Prostate gland (tissue), 2 donors: ENCODE results near the gene HECA. TPM values are rescaled to one million over a fixed set of nuclear protein-coding genes. Genes with fewer than 3 reads are reported as not detected.
"Not testable (repeated sequence)": the region's sequence is repeated elsewhere in the genome, so short reads cannot be mapped to it uniquely, and the experiment has no call there.

Experiments used
- DNase-seq: peaks from one replicate; pipeline ENCODE4 v3.0.0-alpha.2; 2019; ENCODE audit warnings: low spot score
- H3K27ac ChIP-seq, 2 donors: fragments of 200-600 bp; sonication (generic); 2 replicates each; pipeline ENCODE4 v1.5.1; 2017 to 2019
- H3K27me3 ChIP-seq: fragments of 200-600 bp; sonication (generic); replicated peaks from 2 replicates; pipeline ENCODE4 v1.5.1; 2019; ENCODE audit not compliant: insufficient read depth
- H3K36me3 ChIP-seq, 2 donors: fragments of 200-600 bp; sonication (generic); 1 replicate in 1 of 2; 2 replicates in 1 of 2; pipeline versions ENCODE4 v1.5.1 to v1.8.1; 2017 to 2019
- H3K4me1 ChIP-seq: fragments of 200-600 bp; sonication (generic); replicated peaks from 2 replicates; pipeline ENCODE4 v1.5.1; 2019
- H3K4me3 ChIP-seq, 2 donors: fragments of 200-600 bp; sonication (generic); 2 replicates each; pipeline ENCODE4 v1.5.1; 2017 to 2019
- H3K9me3 ChIP-seq: fragments of 200-600 bp; sonication (generic); 2 replicates; pipeline ENCODE4 v1.5.1; 2017
- POLR2A ChIP-seq: fragments of 450-650 bp; IDR thresholded peaks from one replicate; pipeline ENCODE4 v1.6.1; 2016; ENCODE audit warnings: antibody characterized with exemption, mild to moderate bottlenecking
- POLR2AphosphoS5 ChIP-seq: sonication (generic); formaldehyde crosslinking; IDR thresholded peaks from one replicate; pipeline ENCODE4 v1.6.1; 2017; ENCODE audit warnings: antibody characterized with exemption
- WGBS: methylation state at CpG from one replicate; pipeline ENCODE4 v1.1.5; 2018; 5-methylcytosine and 5-hydroxymethylcytosine counted together
- intact Hi-C: fragments of 100-400 bp; cut with DNase I; formaldehyde crosslinking; loops from one replicate; pipeline ENCODE4 v1.14.2; 2022
- total RNA-seq, 2 donors: library from RNA; depleted of rRNA; stranded (reverse); fragments of >200 nt; gene quantifications; one replicate each; pipeline ENCODE4 v1.1.0, GENCODE V29; 2016
- TF ChIP-seq, protein P1 (sequence below), 4 experiments: fragments of 200-600 bp in 2 of 4; fragments of 450-650 bp in 2 of 4; sonication (generic) in 2 of 4; IDR thresholded peaks; 1 replicate in 3 of 4; 2 replicates in 1 of 4; pipeline ENCODE4 v1.5.1; 2016 to 2019; ENCODE audit warnings: antibody characterized with exemption in 4 of 4, mild to moderate bottlenecking in 2 of 4, moderate library complexity in 2 of 4

The HECA gene
- total RNA-seq, 2 donors from 2014 or later, result 26.0 to 45.9 TPM

DNA sequence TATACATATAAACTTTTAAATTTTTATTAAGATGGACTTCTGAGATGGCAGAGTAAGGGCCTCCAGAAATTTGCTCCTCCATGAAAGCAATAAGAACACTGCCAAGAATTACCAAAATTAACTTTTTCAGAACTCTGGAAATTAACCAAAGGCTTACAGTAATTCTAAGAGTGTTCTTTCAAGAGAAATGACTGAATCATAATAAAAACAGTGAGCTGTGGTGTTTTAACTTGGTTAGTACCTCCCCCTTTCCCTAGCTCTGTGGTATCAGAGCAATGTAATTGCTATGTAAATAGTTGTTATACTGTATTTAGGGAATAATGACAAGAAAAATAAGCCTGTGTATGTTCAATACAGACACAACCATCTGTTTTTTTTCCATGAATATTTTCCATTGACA is 19.0 kb downstream of the HECA start:
- no peaks in the 10 kb centered on the region for H3K27me3 ChIP-seq

DNA sequence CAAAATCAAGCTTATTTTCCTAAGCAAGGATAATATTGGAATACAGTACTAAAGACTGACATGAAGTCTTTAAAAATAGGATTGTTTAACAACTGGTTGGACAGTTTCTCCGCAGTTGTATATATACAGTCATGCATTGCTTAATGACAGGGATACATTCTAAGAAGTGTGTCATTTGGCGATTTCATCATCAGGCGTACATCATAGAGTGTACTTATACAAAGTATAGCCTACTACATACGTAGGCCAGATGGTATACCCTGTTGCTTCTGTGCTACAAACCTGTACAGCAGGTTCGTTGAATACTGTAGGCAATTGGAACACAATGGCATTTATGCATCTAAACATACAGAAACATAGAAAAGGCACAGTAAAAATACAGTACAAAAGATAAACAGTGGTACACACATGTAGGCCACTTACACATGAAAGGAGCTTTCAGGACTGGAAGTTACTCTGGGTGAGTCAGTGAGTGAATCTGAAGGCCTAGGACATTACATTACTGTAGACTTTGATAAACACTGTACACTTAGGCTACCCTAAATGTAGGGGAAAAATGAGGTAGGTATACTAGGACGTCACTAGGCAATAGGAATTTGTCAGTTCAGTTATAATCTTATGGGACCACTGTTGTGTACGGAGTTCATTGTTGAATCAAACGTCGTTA is 20.1 kb downstream of the HECA start:
- DNase-seq, result no peak
- Histone ChIP-seq H3K27ac (no peak overlapping the region), H3K4me1 (no peaks in the 10 kb centered on the region), H3K9me3 (no peaks in the 10 kb centered on the region), H3K4me3 (no peak overlapping the region), H3K36me3 (no peaks in the 10 kb centered on the region), H3K27me3 (no peaks in the 10 kb centered on the region)
- WGBS, result 91% methylated on average over 9 of the region's 9 CpGs
- intact Hi-C loops, result no loop called here
- no peak for TF ChIP-seq POLR2A
- TF ChIP-seq, protein P1, sequence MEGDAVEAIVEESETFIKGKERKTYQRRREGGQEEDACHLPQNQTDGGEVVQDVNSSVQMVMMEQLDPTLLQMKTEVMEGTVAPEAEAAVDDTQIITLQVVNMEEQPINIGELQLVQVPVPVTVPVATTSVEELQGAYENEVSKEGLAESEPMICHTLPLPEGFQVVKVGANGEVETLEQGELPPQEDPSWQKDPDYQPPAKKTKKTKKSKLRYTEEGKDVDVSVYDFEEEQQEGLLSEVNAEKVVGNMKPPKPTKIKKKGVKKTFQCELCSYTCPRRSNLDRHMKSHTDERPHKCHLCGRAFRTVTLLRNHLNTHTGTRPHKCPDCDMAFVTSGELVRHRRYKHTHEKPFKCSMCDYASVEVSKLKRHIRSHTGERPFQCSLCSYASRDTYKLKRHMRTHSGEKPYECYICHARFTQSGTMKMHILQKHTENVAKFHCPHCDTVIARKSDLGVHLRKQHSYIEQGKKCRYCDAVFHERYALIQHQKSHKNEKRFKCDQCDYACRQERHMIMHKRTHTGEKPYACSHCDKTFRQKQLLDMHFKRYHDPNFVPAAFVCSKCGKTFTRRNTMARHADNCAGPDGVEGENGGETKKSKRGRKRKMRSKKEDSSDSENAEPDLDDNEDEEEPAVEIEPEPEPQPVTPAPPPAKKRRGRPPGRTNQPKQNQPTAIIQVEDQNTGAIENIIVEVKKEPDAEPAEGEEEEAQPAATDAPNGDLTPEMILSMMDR (IDR thresholded peaks at IDR 0.05), result no peak

More for the DNA sequence above, 19.0 kb downstream of the HECA start:
- no peak overlapping the region for H3K4me3 ChIP-seq
- intact Hi-C loops, result no loop called here
- H3K36me3 ChIP-seq, result no peaks in the 10 kb centered on the region
- H3K27ac ChIP-seq, result no peak overlapping the region
- no peak for TF ChIP-seq POLR2AphosphoS5
- TF ChIP-seq, protein P1 (IDR thresholded peaks at IDR 0.05), result no peak
- TF ChIP-seq POLR2A, result no peak
- H3K4me1 ChIP-seq, result no peaks in the 10 kb centered on the region
- H3K9me3 ChIP-seq, result no peaks in the 10 kb centered on the region
- no peak for DNase-seq

DNA sequence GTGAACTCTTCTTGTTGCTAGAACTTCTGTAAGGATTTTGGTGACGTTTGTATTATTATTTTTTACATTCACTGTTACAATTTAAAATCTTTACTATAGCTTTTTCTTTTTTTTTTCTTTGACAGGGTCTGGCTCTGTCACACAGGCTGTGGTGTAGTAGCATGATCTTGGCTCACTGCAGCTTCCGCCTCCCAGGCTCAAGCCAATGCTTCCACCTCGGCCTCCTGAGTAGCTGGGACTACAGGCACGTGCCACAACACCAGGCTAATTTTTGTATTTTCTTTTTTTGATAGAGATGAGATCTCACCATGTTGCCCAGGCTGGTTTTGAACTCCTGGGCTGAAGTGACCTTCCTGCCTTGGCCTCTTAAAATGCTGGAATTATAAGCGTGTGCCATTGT is 21.2 kb downstream of the HECA start:
- no peak for DNase-seq
- no peaks in the 10 kb centered on the region for H3K4me1 ChIP-seq
- whole genome bisulfite sequencing, result 90% methylated on average over 5 of the region's 5 CpGs
- TF ChIP-seq, protein P1 (IDR thresholded peaks at IDR 0.05), result no peak
- TF ChIP-seq POLR2A (no peak), POLR2AphosphoS5 (no peak)
- no peaks in the 10 kb centered on the region for H3K9me3 ChIP-seq
- H3K36me3 ChIP-seq, result no peaks in the 10 kb centered on the region
- no peak overlapping the region for H3K4me3 ChIP-seq
- H3K27ac ChIP-seq, result no peak overlapping the region
- intact Hi-C loops, result no loop called here
- no peaks in the 10 kb centered on the region for H3K27me3 ChIP-seq

DNA sequence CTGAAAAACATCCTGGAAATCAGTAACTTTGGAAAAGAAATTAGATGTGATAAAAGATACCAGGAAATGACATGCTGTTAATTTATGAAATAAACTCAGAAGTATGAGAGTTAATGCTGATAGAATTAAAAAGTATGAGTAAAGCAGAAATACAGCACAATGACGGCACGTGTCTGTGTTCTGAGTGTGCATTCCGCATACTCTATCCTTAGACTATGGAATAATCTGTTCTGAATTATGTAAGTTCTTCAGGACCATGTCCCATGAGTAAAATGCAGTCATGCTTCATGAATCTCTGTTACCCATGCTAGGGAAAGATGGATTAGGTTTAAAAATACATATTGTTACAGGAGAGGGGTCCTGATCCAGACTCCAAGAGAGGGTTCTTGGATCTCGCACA is 21.7 kb downstream of the HECA start:
- no peak for DNase-seq
- 96% methylated on average over 4 of the region's 4 CpGs for WGBS
- H3K36me3 ChIP-seq, result no peaks in the 10 kb centered on the region
- H3K4me1 ChIP-seq, result no peaks in the 10 kb centered on the region
- H3K27ac ChIP-seq, result no peak overlapping the region
- intact Hi-C loops, result no loop called here
- H3K9me3 ChIP-seq, result no peaks in the 10 kb centered on the region
- no peaks in the 10 kb centered on the region for H3K27me3 ChIP-seq
- TF ChIP-seq POLR2AphosphoS5, result no peak
- no peak for TF ChIP-seq POLR2A
- TF ChIP-seq, protein P1 (IDR thresholded peaks at IDR 0.05), result no peak
- no peak overlapping the region for H3K4me3 ChIP-seq

DNA sequence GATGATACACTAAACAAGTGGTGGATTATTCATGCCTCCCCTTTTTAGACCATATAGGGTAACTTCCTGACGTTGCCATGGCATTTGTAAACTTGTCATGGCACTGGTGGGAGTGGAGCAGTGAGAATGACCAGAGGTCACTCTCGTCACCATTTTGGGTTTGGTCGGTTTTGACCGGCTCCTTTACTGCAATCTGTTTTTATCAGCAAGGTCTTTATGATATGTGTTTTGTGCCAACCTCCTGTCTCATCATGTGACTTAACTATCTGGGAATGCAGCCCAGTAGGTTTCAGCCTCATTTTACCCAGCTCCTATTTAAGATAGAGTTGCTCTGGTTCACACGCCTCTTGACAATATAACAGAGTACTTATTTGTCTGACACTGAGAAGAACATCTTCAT is 22.2 kb downstream of the HECA start:
- H3K27ac ChIP-seq, H3K36me3 ChIP-seq, H3K9me3 ChIP-seq, H3K4me3 ChIP-seq, DNase-seq, H3K4me1 ChIP-seq, H3K27me3 ChIP-seq, intact Hi-C loops: not testable (repeated sequence)
- WGBS, result 78% methylated on average over 5 of the region's 5 CpGs
